CD14-positive monocyte (primary cell): ENCODE data around the gene ENTPD5. TPM values are rescaled to one million over a fixed set of nuclear protein-coding genes. Genes with fewer than 3 reads are reported as not detected.
A peak's percentile ranks its signal among the peaks of the same experiment; 100 is the strongest.

Experiments used
- DNase-seq, 3 donors: peaks; one replicate each; pipeline ENCODE4 v3.0.0-alpha.2; 2011 to 2022
- H2AFZ ChIP-seq: 2 replicates; pipeline ENCODE4 v1.6.0; 2012; ENCODE audit warnings: mild to moderate bottlenecking, low read depth, low read length, inconsistent platforms; ENCODE audit not compliant: insufficient read depth, poor library complexity, severe bottlenecking
- H3K27ac ChIP-seq, 2 donors: 1 replicate in 1 of 2; 2 replicates in 1 of 2; pipeline ENCODE4 v1.5.1; 2012 to 2013; ENCODE audit warnings: low read length in 2 of 2, control low read depth in 1 of 2, inconsistent platforms in 1 of 2, low read depth in 1 of 2, mild to moderate bottlenecking in 1 of 2
- H3K27me3 ChIP-seq, 2 donors: one replicate each; pipeline versions ENCODE4 v1.6.0 to v1.6.1; 2011 to 2013; ENCODE audit warnings: low read length in 2 of 2; ENCODE audit not compliant: control insufficient read depth in 2 of 2, insufficient read depth in 2 of 2
- H3K36me3 ChIP-seq, 2 donors: replicated peaks in 1 of 2; 1 replicate in 1 of 2; 2 replicates in 1 of 2; pipeline versions ENCODE4 v1.5.1 to v1.6.1; 2012 to 2013; ENCODE audit warnings: low read length in 2 of 2, control low read depth in 1 of 2, inconsistent platforms in 1 of 2, mild to moderate bottlenecking in 1 of 2; ENCODE audit not compliant: insufficient read depth in 2 of 2, control insufficient read depth in 1 of 2
- H3K4me1 ChIP-seq, 2 donors: 1 replicate in 1 of 2; 2 replicates in 1 of 2; pipeline versions ENCODE4 v1.5.1 to v1.6.1; 2012 to 2013; ENCODE audit warnings: low read length in 2 of 2, control low read depth in 1 of 2, inconsistent platforms in 1 of 2, mild to moderate bottlenecking in 1 of 2, moderate library complexity in 1 of 2; ENCODE audit not compliant: insufficient read depth in 2 of 2, control insufficient read depth in 1 of 2
- H3K4me2 ChIP-seq: replicated peaks from 2 replicates; pipeline ENCODE3; 2012; ENCODE audit warnings: low read length, moderate library complexity, mild to moderate bottlenecking; ENCODE audit not compliant: poor library complexity, severe bottlenecking; ENCODE audit errors: extremely low read depth
- H3K4me3 ChIP-seq, 3 experiments: fragments of 200-600 bp in 1 of 3; sonication (generic) in 1 of 3; replicated peaks in 1 of 3; 1 replicate in 2 of 3; 2 replicates in 1 of 3; pipeline ENCODE4 v1.5.1; 2011 to 2013; ENCODE audit warnings: low read length in 3 of 3, mild to moderate bottlenecking in 3 of 3, control low read depth in 2 of 3, low read depth in 2 of 3, inconsistent platforms in 1 of 3, moderate library complexity in 1 of 3
- H3K79me2 ChIP-seq: 2 replicates; pipeline ENCODE4 v1.6.0; 2012; ENCODE audit warnings: mild to moderate bottlenecking, control low read depth, inconsistent platforms, low read length, moderate library complexity; ENCODE audit not compliant: insufficient read depth
- H3K9ac ChIP-seq: 2 replicates; pipeline ENCODE4 v1.6.0; 2017; ENCODE audit warnings: low read length, mild to moderate bottlenecking; ENCODE audit not compliant: insufficient read depth, poor library complexity, severe bottlenecking
- H3K9me3 ChIP-seq, 2 donors: replicated peaks in 1 of 2; 1 replicate in 1 of 2; 2 replicates in 1 of 2; pipeline versions ENCODE4 v1.5.1 to v1.6.1; 2012 to 2013; ENCODE audit warnings: low read length in 2 of 2, control low read depth in 1 of 2; ENCODE audit not compliant: control insufficient read depth in 1 of 2, insufficient read depth in 1 of 2
- H4K20me1 ChIP-seq: 2 replicates; pipeline ENCODE4 v1.6.0; 2012; ENCODE audit warnings: mild to moderate bottlenecking, low read length, control low read depth, moderate library complexity; ENCODE audit not compliant: insufficient read depth
- H3K27ac Mint-ChIP-seq, 7 donors: one replicate each; pipeline ENCODE4 v1.8.0; 2020; ENCODE audit warnings: mild to moderate bottlenecking in 7 of 7, mixed read lengths in 7 of 7, moderate library complexity in 6 of 7, inconsistent platforms in 2 of 7
- H3K27me3 Mint-ChIP-seq, 3 donors: one replicate each; pipeline ENCODE4 v1.8.0; 2021 to 2022; ENCODE audit warnings: low read depth in 3 of 3, mild to moderate bottlenecking in 3 of 3, mixed read lengths in 3 of 3, moderate library complexity in 3 of 3, inconsistent platforms in 1 of 3
- H3K36me3 Mint-ChIP-seq, 2 donors: one replicate each; pipeline ENCODE4 v1.8.0; 2020; ENCODE audit warnings: mixed read lengths in 2 of 2, inconsistent platforms in 1 of 2, mild to moderate bottlenecking in 1 of 2
- H3K4me1 Mint-ChIP-seq: one replicate; pipeline ENCODE4 v1.8.0; 2020; ENCODE audit warnings: mild to moderate bottlenecking, mixed read lengths
- H3K4me3 Mint-ChIP-seq, 2 donors: one replicate each; pipeline ENCODE4 v1.8.0; 2020; ENCODE audit warnings: mild to moderate bottlenecking in 2 of 2, mixed read lengths in 2 of 2, moderate library complexity in 1 of 2
- H3K9me3 Mint-ChIP-seq, 7 donors: one replicate each; pipeline ENCODE4 v1.8.0; 2020 to 2022; ENCODE audit warnings: mixed read lengths in 7 of 7, mild to moderate bottlenecking in 6 of 7, moderate library complexity in 6 of 7, inconsistent platforms in 2 of 7
- CTCF ChIP-seq: fragments of 200-600 bp; IDR thresholded peaks from one replicate; pipeline ENCODE4 v1.8.0; 2022; ENCODE audit warnings: antibody characterized with exemption, mild to moderate bottlenecking
- WGBS: methylation state at CpG from one replicate; pipeline ENCODE4 v1.1.5; 2013; ENCODE audit warnings: missing lambda C conversion rate; ENCODE audit not compliant: insufficient coverage; 5-methylcytosine and 5-hydroxymethylcytosine counted together
- intact Hi-C, 2 donors: fragments of 100-400 bp; cut with micrococcal nuclease; formaldehyde crosslinking; loops; one replicate each; pipeline versions ENCODE4 v1.15.0 to v1.15.1; 2023
- polyA plus RNA-seq, 3 donors: library from polyadenylated mRNA; depleted of rRNA in 1 of 3; unstranded in 2 of 3; stranded (reverse) in 1 of 3; fragments of 300-500 nt in 2 of 3; fragments of >200 nt in 1 of 3; fragmentation: Illumina TruSeq in 2 of 3; gene quantifications; 1 replicate in 2 of 3; 2 replicates in 1 of 3; pipeline ENCODE4 v1.2.3, GENCODE V29; 2012 to 2021

ENTPD5 gene
- polyA plus RNA-seq, 3 donors, result 2.3 to 4.3 (median 2.7) TPM

- Mint-ChIP-seq H3K4me1 (no peaks in the 10 kb centered on the region), H3K4me3 (no peak overlapping the region), H3K9me3 (peaks cover 0 to 6% (median 4%) of the 10 kb centered on the region in 7 donors), H3K27me3 (peaks cover 0 to 1% (median 0%) of the 10 kb centered on the region in 3 donors), H3K27ac (peak overlapping the region in 4 of 7 donors; percentile 7 to 42 (median 34)), H3K36me3 (peaks cover 68 to 86% of the 10 kb centered on the region in 2 donors)
- Histone ChIP-seq H3K27me3 (no peaks in the 10 kb centered on the region), H3K4me1 (no peaks in the 10 kb centered on the region), H3K4me2 (no peak overlapping the region), H2AFZ (no peak overlapping the region), H3K27ac (no peak overlapping the region), H4K20me1 (peaks cover 36% of the 10 kb centered on the region), H3K4me3 (no peak overlapping the region), H3K9me3 (no peaks in the 10 kb centered on the region), H3K36me3 (peaks cover 63 to 99% of the 10 kb centered on the region in 2 donors), H3K79me2 (peaks cover 24% of the 10 kb centered on the region), H3K9ac (no peak overlapping the region)
- TF ChIP-seq CTCF, result no peak
- intact Hi-C loops, result no loop called here
- WGBS, result 100% methylated on average over 6 of the region's 6 CpGs
- no peak for DNase-seq
These were observed 102.8 kb downstream of the ENTPD5 start for GRCh38 chr14:73916324-73916723.

DNA sequence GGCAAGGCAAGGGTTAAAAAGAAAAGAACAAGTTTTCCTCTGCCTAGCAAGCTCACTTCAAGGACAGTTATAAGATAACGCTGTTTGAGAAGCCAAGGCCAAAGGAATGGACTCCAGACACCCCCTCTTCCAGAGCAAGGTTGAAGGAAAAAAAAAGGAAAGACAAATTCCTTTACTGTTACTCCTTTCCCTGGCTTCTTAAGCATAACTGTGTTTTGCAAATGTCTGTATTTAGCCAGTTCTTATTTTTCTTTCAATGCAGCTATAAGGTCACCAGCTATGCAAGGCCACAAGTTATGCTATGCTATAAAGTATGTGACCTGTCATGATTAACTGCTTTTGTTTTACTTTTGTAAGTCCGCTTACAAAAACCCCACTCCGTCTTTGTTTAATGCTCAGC lies 105.8 kb downstream of the ENTPD5 start:
- Histone ChIP-seq H3K4me2 (no peak overlapping the region), H3K4me1 (no peaks in the 10 kb centered on the region), H4K20me1 (peaks cover 40% of the 10 kb centered on the region), H3K9me3 (no peaks in the 10 kb centered on the region), H3K9ac (no peak overlapping the region), H3K36me3 (peaks cover 61 to 99% of the 10 kb centered on the region in 2 donors), H3K79me2 (peaks cover 23% of the 10 kb centered on the region), H2AFZ (no peak overlapping the region), H3K27me3 (no peaks in the 10 kb centered on the region), H3K27ac (no peak overlapping the region), H3K4me3 (no peak overlapping the region)
- Mint-ChIP-seq H3K4me1 (no peaks in the 10 kb centered on the region), H3K27ac (no peak overlapping the region), H3K4me3 (no peak overlapping the region), H3K36me3 (peaks cover 70 to 86% of the 10 kb centered on the region in 2 donors), H3K27me3 (no peaks in the 10 kb centered on the region), H3K9me3 (peaks cover 0 to 6% (median 4%) of the 10 kb centered on the region in 7 donors)
- 100% methylated on average over 1 of the region's 3 CpGs for WGBS
- intact Hi-C loops, result no loop called here
- no peak for DNase-seq
- no peak for TF ChIP-seq CTCF
